ENCODE results near the gene MYOM1. TPM values are rescaled to one million over a fixed set of nuclear protein-coding genes. Genes with fewer than 3 reads are reported as not detected.
"Not testable (repeated sequence)": the region's sequence is repeated elsewhere in the genome, so short reads cannot be mapped to it uniquely, and the experiment has no call there.

Gene MYOM1
- total and polyA plus RNA-seq, 7 donors, result 54.8 to 842 (median 388) TPM

DNA sequence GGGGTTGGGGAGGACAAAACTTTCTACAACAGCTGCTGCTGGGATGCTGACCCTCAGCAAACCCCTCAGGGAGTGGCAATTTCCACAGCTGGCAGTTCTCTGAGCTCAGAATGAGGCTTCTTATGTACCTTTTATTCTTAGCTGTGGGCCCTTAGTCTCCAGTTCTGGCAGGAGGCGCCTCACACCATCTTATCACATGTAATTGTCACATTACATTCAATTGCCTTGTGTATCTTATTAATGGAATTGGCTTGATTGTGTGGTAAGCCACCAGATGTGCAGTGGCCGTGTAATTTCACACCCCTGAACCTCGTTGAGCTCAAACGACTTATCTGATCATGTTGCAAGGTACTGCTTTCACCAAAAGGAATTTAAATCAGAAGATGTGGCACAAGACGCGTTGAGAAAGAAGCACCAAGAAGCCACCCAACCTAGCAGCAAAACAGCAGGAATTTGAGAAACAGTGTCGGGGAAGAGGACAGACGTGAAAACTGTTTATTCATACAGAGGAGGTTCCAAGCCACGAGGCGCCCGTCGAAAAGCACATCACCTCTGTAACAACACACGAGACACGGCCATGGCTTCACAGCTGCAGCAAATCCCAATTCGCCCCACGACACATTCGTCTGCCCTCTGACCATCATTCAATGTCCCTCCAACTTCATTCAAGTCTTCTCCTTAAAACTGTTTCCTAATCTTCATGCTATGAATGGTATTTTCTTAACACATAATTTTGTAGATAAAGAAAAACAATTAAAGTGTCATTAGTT lies 153.2 kb downstream of the MYOM1 start:
- H3K27ac ChIP-seq, result no peak overlapping the region
- peaks cover 0 to 52% of the 10 kb centered on the region in 2 donors for H3K36me3 ChIP-seq (ENCODE audit: insufficient read depth in 1 of 2, low read depth in 1 of 2)
- TF ChIP-seq, protein P1, sequence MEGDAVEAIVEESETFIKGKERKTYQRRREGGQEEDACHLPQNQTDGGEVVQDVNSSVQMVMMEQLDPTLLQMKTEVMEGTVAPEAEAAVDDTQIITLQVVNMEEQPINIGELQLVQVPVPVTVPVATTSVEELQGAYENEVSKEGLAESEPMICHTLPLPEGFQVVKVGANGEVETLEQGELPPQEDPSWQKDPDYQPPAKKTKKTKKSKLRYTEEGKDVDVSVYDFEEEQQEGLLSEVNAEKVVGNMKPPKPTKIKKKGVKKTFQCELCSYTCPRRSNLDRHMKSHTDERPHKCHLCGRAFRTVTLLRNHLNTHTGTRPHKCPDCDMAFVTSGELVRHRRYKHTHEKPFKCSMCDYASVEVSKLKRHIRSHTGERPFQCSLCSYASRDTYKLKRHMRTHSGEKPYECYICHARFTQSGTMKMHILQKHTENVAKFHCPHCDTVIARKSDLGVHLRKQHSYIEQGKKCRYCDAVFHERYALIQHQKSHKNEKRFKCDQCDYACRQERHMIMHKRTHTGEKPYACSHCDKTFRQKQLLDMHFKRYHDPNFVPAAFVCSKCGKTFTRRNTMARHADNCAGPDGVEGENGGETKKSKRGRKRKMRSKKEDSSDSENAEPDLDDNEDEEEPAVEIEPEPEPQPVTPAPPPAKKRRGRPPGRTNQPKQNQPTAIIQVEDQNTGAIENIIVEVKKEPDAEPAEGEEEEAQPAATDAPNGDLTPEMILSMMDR (IDR thresholded peaks at IDR 0.05), result no peak
- DNase-seq (no peak), ATAC-seq (no peak)
- H3K27me3 ChIP-seq (ENCODE audit: insufficient read depth in 3 of 3, low read length in 2 of 3), result no peaks in the 10 kb centered on the region
- H3K4me3 ChIP-seq, result no peak overlapping the region
- H3K9me3 ChIP-seq, result no peaks in the 10 kb centered on the region
- no peaks in the 10 kb centered on the region for H3K4me1 ChIP-seq
- intact Hi-C loops (cut with DNase I), result no loop called here
- 65 to 71% (median 67%) methylated on average over 17 of the region's 17 CpGs for WGBS, 3 donors

DNA sequence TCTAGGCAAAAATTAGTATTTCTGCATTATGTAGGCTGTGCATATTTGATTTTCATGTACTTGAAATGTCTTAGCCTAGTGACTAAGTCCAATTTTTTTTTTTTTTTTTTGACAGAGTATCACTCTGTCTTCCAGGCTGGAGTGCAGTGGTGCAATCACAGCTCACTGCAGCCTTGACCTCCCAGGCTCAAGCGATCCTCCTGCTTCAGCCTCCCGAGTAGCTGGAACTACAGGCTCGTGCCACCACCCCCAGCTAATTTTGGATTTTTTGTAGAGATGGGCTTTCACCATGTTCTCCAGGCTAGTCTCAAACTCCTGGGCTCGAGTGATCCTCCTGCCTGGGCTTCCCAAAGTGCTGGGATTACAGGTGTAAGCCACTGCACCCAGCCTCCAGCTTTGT lies 156.0 kb downstream of the MYOM1 start:
- WGBS, 3 donors, result 71 to 85% (median 74%) methylated on average over 4 of the region's 4 CpGs
- H3K4me3 ChIP-seq; H3K4me1 ChIP-seq; H3K27me3 ChIP-seq (ENCODE audit: insufficient read depth in 3 of 3, low read length in 2 of 3); H3K9me3 ChIP-seq; H3K27ac ChIP-seq; DNase-seq: not testable (repeated sequence)
- peak in 3 of 4 donors; percentile 7 to 28 (median 15) for ATAC-seq
- intact Hi-C loops (cut with DNase I), result loop anchor here (2.0 to 5.0 kb wide), 3 partner anchors 56 to 131 kb away; no protein-coding TSS in a partner anchor
- H3K36me3 ChIP-seq (ENCODE audit: insufficient read depth in 1 of 2, low read depth in 1 of 2), result peaks cover 0 to 26% of the 10 kb centered on the region in 2 donors

DNA sequence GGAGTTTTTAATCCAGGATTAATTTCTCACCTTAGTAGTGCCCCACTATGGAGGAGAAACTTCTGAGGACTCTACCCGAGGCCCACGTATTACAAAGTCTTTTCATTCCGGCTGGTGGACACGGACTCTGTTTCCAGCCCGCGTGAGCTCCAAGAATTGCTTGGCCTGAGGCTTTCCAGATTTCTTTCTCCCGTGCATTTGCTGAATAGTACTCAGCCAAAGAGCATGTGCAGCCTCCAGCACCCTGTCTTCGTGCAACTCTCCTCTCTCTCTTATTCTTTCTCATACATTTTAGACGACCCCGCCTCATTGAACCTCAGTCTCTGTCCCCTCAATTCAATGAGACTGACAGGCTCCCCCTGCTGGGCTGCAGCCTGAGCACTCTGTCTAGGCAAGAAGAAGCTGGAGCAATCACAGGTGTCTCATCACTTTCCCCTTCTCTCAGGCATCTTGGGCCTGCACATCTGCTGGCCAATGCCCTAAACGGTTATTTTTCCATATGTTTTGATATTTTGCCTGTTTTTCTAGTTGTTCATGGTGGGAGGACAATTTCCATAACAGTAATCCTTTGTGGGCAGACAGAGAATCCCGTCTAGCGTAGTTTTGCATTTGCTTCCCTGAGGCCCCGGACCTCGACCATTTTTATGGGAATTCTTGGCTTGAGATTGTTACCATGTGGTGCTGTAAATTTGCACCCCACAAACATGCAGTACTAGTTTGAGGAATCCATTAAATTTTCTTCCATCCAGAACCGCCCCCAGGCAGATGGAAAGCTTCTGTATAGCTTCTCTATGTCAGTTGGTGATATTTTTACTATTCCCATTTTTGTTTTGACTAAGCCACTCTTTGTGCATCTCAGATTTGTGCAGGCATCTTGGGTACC lies 156.7 kb downstream of the MYOM1 start:
- intact Hi-C loops (cut with DNase I), result loop anchor here (2.0 to 5.0 kb wide), 3 partner anchors 56 to 130 kb away; no protein-coding TSS in a partner anchor
- peak; percentile 59 to 80 for DNase-seq
- no peak overlapping the region for H3K4me3 ChIP-seq
- H3K4me1 ChIP-seq, result no peaks in the 10 kb centered on the region
- H3K36me3 ChIP-seq (ENCODE audit: insufficient read depth in 1 of 2, low read depth in 1 of 2), result peaks cover 0 to 18% of the 10 kb centered on the region in 2 donors
- H3K27ac ChIP-seq, result no peak overlapping the region
- no peaks in the 10 kb centered on the region for H3K27me3 ChIP-seq (ENCODE audit: insufficient read depth in 3 of 3, low read length in 2 of 3)
- no peaks in the 10 kb centered on the region for H3K9me3 ChIP-seq
- ATAC-seq, result peak; percentile 63 to 83 (median 76)
- TF ChIP-seq, protein P1 (IDR thresholded peaks at IDR 0.05), result peak; percentile 74
- 27 to 41% (median 28%) methylated on average over 16 of the region's 16 CpGs for WGBS, 3 donors

DNA sequence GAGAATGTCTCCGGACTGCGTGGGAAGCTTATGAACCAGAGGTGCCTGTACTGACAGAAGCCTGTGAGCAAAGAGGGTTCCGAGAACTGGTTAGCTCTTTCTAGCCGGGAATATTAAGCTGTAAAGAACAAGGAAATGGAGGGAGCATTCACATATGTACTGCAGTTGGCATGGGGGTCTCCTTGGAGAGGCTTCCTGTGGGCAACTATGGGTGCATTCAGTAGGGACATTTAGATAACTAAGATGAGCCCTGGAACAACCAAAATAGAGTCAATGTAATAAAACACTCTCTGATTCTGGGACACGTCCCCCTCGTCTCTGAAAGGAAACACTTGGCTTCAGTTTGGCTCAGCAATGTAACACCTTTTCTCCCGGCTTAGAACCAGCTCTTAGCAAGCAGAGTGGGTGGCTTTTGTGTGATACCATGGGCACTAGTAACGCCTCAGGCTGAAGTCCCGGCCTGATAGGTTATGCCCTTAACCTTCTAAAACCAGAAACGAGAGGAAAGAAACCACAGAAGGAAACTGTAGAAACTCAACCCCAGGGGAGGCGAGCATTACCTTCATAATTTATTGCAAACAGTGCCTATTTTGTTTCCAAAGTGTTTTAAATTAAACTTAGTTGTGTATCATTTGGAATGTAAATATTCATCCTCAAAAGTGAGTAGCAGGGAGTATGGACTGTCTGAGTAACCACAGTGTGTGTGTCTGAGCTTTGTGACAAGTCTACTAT lies 158.0 kb downstream of the MYOM1 start:
- Histone ChIP-seq H3K27me3 (ENCODE audit: insufficient read depth in 3 of 3, low read length in 2 of 3) (no peaks in the 10 kb centered on the region), H3K36me3 (ENCODE audit: insufficient read depth in 1 of 2, low read depth in 1 of 2) (peaks cover 0 to 5% of the 10 kb centered on the region in 2 donors), H3K4me3 (no peak overlapping the region), H3K4me1 (no peaks in the 10 kb centered on the region), H3K27ac (no peak overlapping the region), H3K9me3 (no peaks in the 10 kb centered on the region)
- intact Hi-C loops (cut with DNase I), result loop anchor here (2.0 to 5.0 kb wide), 3 partner anchors 54 to 129 kb away; no protein-coding TSS in a partner anchor
- 63 to 72% (median 63%) methylated on average over 11 of the region's 11 CpGs for WGBS, 3 donors
- TF ChIP-seq, protein P1 (IDR thresholded peaks at IDR 0.05), result no peak
- no peak for ATAC-seq
- DNase-seq, result no peak
